Myocyte (in vitro differentiated cells): ENCODE results near the gene FOXP1. TPM values are rescaled to one million over a fixed set of nuclear protein-coding genes. Genes with fewer than 3 reads are reported as not detected.
A peak's percentile ranks its signal among the peaks of the same experiment; 100 is the strongest.

Experiments
- DNase-seq: peaks from one replicate; pipeline ENCODE4 v3.0.0-alpha.2; 2012; ENCODE audit warnings: low read depth
- total RNA-seq: library from RNA; depleted of rRNA; stranded (reverse); fragments of >200 nt; gene quantifications from 2 replicates; pipeline ENCODE4 v1.2.3, GENCODE V29; 2014

Gene FOXP1
- total RNA-seq, 1 donor from 2014 or later = 28.8 TPM

- no peak for DNase-seq
Observed at GRCh38 chr3:71162221-71162620, 421.3 kb downstream of the FOXP1 start.

- no peak for DNase-seq
Observed at GRCh38 chr3:71160785-71161546, 422.6 kb downstream of the FOXP1 start.

GRCh38 chr3:71156062-71156665, 427.4 kb downstream of the FOXP1 start:
- no peak for DNase-seq

- DNase-seq = no peak
Observed at GRCh38 chr3:71154846-71155245, 428.7 kb downstream of the FOXP1 start.

GRCh38 chr3:71153713-71154112, 429.8 kb downstream of the FOXP1 start:
- DNase-seq = no peak

GRCh38 chr3:71152892-71153265, 430.6 kb downstream of the FOXP1 start:
- no peak for DNase-seq

GRCh38 chr3:71152039-71152891, 431.3 kb downstream of the FOXP1 start:
- DNase-seq = no peak

- DNase-seq = peak; percentile 36
Observed at GRCh38 chr3:71149959-71150954, 433.3 kb downstream of the FOXP1 start.

GRCh38 chr3:71148455-71149060, 435.0 kb downstream of the FOXP1 start:
- no peak for DNase-seq

GRCh38 chr3:71146673-71147072, 436.9 kb downstream of the FOXP1 start:
- no peak for DNase-seq

GRCh38 chr3:71145954-71146353, 437.6 kb downstream of the FOXP1 start:
- no peak for DNase-seq

- DNase-seq = no peak
Observed at GRCh38 chr3:71144525-71145253, 438.8 kb downstream of the FOXP1 start.

GRCh38 chr3:71143493-71143892, 440.0 kb downstream of the FOXP1 start:
- DNase-seq = no peak

GRCh38 chr3:71142441-71143161, 440.9 kb downstream of the FOXP1 start:
- DNase-seq = no peak

GRCh38 chr3:71140477-71140876, 443.1 kb downstream of the FOXP1 start:
- no peak for DNase-seq

- no peak for DNase-seq
Observed at GRCh38 chr3:71139496-71139895, 444.0 kb downstream of the FOXP1 start.

GRCh38 chr3:71138410-71138809, 445.1 kb downstream of the FOXP1 start:
- DNase-seq = no peak

GRCh38 chr3:71136276-71136675, 447.3 kb downstream of the FOXP1 start:
- DNase-seq = no peak
